Measurements from ENCODE around the gene THOC5. TPM values are rescaled to one million over a fixed set of nuclear protein-coding genes. Genes with fewer than 3 reads are reported as not detected.
"Not testable (repeated sequence)": the region's sequence is repeated elsewhere in the genome, so short reads cannot be mapped to it uniquely, and the experiment has no call there.

THOC5 gene
- total RNA-seq, 4 donors from 2014 or later, result 22.4 to 43.7 (median 27.0) TPM

DNA sequence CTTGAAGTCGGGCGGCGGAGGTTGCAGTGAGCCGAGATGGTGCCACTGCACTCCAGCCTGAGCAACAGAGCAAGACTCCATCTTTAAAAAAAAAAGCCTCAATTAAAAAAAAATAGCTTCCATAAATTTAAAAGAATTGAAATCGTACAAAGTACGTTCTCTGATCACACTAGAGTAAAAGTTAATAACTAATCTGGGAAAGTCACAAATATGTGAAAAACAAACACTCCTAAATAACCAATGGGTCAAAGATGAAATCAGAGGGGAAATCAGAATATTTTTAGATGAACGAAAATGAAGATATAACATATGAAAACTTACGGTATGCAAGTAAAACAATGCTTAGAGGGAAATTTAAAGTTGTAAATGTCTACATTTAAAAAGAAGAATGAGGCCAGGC is 53.7 kb downstream of the THOC5 start:
- Histone ChIP-seq H3K27ac (no peak overlapping the region), H3K36me3 (no peaks in the 10 kb centered on the region), H3K4me3 (no peak overlapping the region), H3K4me1 (peaks cover 0 to 15% (median 8%) of the 10 kb centered on the region in 4 donors), H3K27me3 (no peaks in the 10 kb centered on the region), H3K9me3 (no peaks in the 10 kb centered on the region)
- intact Hi-C loops (cut with DNase I; ENCODE audit: low total_unique reads) (no loop called here), in situ Hi-C loops (cut with MboI; ENCODE audit: low pct_ligation_motif_present in 1 of 4, low pct_unique_long_range_greater_than_20kb in 1 of 4, low sequenced_read_pairs in 3 of 4) (no loop called here)
- 75 to 77% methylated on average over 8 of the region's 8 CpGs for WGBS, 2 donors (ENCODE audit: low coverage in 1 of 2)
- TF ChIP-seq POLR2A (IDR thresholded peaks at IDR 0.05) (no peak), EP300 (IDR thresholded peaks at IDR 0.05; ENCODE audit: low read depth) (no peak), POLR2AphosphoS5 (IDR thresholded peaks at IDR 0.05) (no peak)
- TF ChIP-seq, protein P1, sequence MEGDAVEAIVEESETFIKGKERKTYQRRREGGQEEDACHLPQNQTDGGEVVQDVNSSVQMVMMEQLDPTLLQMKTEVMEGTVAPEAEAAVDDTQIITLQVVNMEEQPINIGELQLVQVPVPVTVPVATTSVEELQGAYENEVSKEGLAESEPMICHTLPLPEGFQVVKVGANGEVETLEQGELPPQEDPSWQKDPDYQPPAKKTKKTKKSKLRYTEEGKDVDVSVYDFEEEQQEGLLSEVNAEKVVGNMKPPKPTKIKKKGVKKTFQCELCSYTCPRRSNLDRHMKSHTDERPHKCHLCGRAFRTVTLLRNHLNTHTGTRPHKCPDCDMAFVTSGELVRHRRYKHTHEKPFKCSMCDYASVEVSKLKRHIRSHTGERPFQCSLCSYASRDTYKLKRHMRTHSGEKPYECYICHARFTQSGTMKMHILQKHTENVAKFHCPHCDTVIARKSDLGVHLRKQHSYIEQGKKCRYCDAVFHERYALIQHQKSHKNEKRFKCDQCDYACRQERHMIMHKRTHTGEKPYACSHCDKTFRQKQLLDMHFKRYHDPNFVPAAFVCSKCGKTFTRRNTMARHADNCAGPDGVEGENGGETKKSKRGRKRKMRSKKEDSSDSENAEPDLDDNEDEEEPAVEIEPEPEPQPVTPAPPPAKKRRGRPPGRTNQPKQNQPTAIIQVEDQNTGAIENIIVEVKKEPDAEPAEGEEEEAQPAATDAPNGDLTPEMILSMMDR (IDR thresholded peaks at IDR 0.05), result no peak
- DNase-seq, result no peak

DNA sequence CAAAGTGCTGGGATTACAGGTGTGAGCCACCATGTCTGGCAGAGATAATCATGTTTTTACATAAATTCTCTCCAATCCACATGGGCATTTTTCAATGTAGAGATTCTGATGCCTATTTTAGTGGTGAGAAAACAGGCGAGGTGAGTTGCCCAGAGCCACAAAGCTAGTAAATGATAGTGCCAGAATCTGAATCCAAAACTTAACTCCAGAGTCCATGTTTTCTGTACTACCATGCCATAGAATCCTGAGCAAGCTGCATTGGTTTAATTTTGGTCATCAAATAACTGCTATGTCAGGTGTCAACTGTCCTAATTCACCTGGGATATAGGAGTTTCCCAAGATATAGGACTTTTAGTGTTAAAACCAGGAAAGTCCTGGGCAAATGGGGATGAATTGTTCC is 59.9 kb downstream of the THOC5 start:
- no peaks in the 10 kb centered on the region for H3K4me1 ChIP-seq
- TF ChIP-seq POLR2A (IDR thresholded peaks at IDR 0.05) (no peak), POLR2AphosphoS5 (IDR thresholded peaks at IDR 0.05) (no peak), EP300 (IDR thresholded peaks at IDR 0.05; ENCODE audit: low read depth) (no peak)
- TF ChIP-seq, protein P1 (IDR thresholded peaks at IDR 0.05), result no peak
- no peak overlapping the region for H3K4me3 ChIP-seq
- WGBS, 2 donors (ENCODE audit: low coverage in 1 of 2), result 86% methylated on average over 1 of the region's 1 CpG; no CpG with 5 or more reads in 1 of the 2 donors
- no peaks in the 10 kb centered on the region for H3K36me3 ChIP-seq
- no peak for DNase-seq
- H3K27me3 ChIP-seq, result no peaks in the 10 kb centered on the region
- in situ Hi-C loops (cut with MboI; ENCODE audit: low pct_ligation_motif_present in 1 of 4, low pct_unique_long_range_greater_than_20kb in 1 of 4, low sequenced_read_pairs in 3 of 4) (no loop called here), intact Hi-C loops (cut with DNase I; ENCODE audit: low total_unique reads) (no loop called here)
- no peaks in the 10 kb centered on the region for H3K9me3 ChIP-seq
- no peak overlapping the region for H3K27ac ChIP-seq

DNA sequence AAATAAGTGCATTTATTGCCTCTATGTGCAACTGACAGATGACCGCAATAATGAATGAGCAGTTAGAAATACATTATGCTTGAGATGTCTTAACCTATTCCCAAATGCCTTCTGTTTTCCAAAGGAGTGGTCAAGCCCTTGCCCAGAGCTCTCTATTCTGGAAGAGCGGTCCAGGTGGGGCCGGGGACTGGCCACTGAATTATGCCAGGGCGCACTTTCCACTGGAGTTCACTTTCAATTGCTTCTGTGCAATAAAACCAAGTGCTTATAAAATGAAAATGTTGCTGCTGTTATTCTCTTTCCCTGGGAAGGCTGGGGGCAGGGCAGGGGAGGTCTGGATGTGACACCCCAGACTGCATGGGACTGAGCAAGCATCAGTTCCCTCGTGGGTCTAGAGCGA is 62.5 kb downstream of the THOC5 start:
- Histone ChIP-seq H3K36me3 (no peaks in the 10 kb centered on the region), H3K27me3 (no peaks in the 10 kb centered on the region), H3K27ac (no peak overlapping the region), H3K4me3 (no peak overlapping the region), H3K4me1 (no peaks in the 10 kb centered on the region), H3K9me3 (no peaks in the 10 kb centered on the region)
- WGBS, 2 donors (ENCODE audit: low coverage in 1 of 2), result 56% methylated on average over 6 of the region's 6 CpGs; no CpG with 5 or more reads in 1 of the 2 donors
- TF ChIP-seq POLR2AphosphoS5 (IDR thresholded peaks at IDR 0.05), result no peak
- TF ChIP-seq EP300 (IDR thresholded peaks at IDR 0.05; ENCODE audit: low read depth), result no peak
- TF ChIP-seq, protein P1 (IDR thresholded peaks at IDR 0.05), result no peak
- no peak for TF ChIP-seq POLR2A (IDR thresholded peaks at IDR 0.05)
- intact Hi-C loops (cut with DNase I; ENCODE audit: low total_unique reads), result no loop called here
- no peak for DNase-seq
- in situ Hi-C loops (cut with MboI; ENCODE audit: low pct_ligation_motif_present in 1 of 4, low pct_unique_long_range_greater_than_20kb in 1 of 4, low sequenced_read_pairs in 3 of 4), result no loop called here

DNA sequence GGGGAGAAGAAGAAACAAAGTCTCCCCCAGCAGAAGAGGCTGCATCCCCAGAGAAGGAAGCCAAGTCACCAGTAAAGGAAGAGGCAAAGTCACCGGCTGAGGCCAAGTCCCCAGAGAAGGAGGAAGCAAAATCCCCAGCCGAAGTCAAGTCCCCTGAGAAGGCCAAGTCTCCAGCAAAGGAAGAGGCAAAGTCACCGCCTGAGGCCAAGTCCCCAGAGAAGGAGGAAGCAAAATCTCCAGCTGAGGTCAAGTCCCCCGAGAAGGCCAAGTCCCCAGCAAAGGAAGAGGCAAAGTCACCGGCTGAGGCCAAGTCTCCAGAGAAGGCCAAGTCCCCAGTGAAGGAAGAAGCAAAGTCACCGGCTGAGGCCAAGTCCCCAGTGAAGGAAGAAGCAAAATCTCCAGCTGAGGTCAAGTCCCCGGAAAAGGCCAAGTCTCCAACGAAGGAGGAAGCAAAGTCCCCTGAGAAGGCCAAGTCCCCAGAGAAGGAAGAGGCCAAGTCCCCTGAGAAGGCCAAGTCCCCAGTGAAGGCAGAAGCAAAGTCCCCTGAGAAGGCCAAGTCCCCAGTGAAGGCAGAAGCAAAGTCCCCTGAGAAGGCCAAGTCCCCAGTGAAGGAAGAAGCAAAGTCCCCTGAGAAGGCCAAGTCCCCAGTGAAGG is 64.3 kb downstream of the THOC5 start:
- H3K9me3 ChIP-seq; in situ Hi-C loops (cut with MboI; ENCODE audit: low pct_ligation_motif_present in 1 of 4, low pct_unique_long_range_greater_than_20kb in 1 of 4, low sequenced_read_pairs in 3 of 4); intact Hi-C loops (cut with DNase I; ENCODE audit: low total_unique reads); H3K27ac ChIP-seq; DNase-seq; H3K4me1 ChIP-seq; H3K4me3 ChIP-seq; H3K36me3 ChIP-seq; H3K27me3 ChIP-seq: not testable (repeated sequence)
- WGBS, 2 donors (ENCODE audit: low coverage in 1 of 2), result 82 to 91% methylated on average over 5 to 8 of the region's 8 CpGs

Measured in transverse colon (tissue), 4 donors.